LNCAP (cell line): ENCODE measurements around the gene ARL13B.

Experiments
- TF ChIP-seq, protein P1 (sequence below): fragments of 450-650 bp; IDR thresholded peaks from 2 replicates; pipeline ENCODE4 v1.5.1; 2017; ENCODE audit warnings: mild to moderate bottlenecking

ARL13B gene

DNA sequence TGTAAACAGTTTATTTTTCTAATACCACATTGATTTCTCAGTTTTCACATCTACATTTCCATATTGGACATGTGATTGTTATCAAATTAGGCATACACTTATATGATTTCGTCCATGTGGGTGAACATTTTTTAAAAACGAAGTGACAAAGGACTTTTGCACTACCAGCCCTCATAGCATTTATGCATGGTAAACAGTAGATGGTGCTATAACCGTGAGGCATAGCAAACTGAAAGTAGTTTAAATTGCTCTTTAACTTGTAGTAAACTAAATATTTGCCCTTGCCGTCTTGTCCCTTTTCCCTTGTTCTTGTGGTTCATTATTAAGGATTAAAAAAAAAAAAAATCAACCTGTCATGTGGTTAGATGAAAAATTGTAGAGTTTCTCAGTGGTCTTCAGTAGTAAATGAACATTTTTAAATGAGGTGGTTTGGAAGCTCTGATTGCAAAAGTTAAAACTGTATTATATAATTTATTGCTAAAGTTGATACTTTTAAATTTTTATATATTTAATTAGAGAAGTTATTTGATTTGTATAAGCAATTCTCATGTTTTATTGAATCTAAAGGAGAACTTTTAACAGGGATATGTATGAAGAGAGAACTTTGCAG is 24.5 kb downstream of the ARL13B start:
- TF ChIP-seq, protein P1, sequence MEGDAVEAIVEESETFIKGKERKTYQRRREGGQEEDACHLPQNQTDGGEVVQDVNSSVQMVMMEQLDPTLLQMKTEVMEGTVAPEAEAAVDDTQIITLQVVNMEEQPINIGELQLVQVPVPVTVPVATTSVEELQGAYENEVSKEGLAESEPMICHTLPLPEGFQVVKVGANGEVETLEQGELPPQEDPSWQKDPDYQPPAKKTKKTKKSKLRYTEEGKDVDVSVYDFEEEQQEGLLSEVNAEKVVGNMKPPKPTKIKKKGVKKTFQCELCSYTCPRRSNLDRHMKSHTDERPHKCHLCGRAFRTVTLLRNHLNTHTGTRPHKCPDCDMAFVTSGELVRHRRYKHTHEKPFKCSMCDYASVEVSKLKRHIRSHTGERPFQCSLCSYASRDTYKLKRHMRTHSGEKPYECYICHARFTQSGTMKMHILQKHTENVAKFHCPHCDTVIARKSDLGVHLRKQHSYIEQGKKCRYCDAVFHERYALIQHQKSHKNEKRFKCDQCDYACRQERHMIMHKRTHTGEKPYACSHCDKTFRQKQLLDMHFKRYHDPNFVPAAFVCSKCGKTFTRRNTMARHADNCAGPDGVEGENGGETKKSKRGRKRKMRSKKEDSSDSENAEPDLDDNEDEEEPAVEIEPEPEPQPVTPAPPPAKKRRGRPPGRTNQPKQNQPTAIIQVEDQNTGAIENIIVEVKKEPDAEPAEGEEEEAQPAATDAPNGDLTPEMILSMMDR = peak; percentile 89

DNA sequence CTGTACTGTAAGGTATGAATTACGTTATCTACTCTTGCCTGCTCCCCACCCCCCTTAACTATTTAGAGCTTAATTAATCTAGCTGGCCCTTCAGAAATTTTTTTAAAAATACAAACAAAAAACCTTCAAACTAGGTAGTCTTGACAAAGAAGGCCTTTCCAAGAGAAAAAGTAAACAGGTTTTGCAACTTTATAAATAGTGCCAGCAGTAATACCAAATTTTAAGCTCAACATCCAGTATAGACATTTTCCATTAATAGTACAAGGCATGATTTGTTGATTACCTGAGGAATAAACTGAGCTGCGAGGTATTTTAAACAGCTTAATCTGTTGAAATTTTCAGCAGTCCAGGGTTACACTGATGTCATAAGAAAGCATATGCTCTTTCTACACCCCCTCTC is 28.3 kb downstream of the ARL13B start:
- TF ChIP-seq, protein P1 = no peak

DNA sequence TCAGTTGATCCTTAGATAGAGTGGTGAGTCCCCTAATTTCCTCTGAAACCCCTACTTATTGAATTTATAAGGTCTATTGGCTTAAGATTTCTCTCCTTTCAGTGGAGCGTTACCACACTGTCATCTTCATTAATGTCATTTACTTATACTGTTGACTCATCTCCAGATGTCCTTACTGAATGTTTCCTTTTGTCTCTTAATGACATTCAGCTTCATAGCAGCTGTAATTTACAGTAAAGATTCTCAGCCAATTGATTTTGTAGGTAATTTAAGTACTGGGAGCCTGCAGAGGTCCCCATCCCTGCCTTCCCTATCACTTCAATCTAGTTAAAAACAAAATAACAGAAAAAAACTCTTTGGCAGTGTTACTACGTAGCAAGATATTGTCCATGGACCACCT is 29.7 kb downstream of the ARL13B start:
- TF ChIP-seq, protein P1 = no peak

DNA sequence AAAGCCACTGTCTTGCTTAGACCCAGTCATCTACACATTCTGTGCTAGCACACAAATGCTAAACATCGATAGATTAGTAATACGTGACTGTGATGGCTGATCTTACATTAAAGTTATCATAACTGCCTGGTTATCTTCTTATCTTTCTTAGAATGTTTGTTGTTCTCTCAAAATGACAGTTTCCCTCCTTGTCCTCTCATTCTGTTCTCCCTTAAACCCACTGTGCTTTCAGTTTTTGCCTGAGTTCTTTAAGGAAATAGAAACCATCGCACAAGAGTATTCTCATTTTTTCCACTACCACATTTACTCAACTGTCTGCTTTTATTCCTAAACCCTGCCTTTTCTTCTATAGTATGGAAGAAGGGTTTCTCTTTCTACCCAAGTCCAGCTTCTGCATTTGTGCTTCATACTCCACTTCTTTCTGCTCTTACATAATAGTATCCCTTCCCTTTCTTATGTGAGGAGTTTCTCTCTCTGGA is 31.3 kb downstream of the ARL13B start:
- TF ChIP-seq, protein P1 = no peak

DNA sequence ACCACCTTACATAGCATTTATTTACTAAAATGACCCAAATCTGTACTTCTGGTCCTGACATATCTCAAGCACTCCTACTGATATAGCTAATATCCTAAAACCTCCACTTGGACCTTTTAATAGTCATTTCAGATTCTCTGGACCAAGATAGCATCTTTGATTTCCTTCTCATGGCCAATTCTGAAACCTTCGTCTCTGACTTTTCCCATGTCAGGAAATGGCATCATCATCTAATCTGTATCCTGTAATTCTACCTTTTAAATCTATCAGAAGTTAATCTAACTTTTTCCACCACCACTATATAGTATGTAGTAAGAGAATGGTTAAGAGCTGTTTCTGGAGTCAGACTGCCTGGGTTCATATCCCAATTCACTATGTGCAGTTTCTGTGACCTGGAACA is 32.2 kb downstream of the ARL13B start:
- TF ChIP-seq, protein P1 = no peak

DNA sequence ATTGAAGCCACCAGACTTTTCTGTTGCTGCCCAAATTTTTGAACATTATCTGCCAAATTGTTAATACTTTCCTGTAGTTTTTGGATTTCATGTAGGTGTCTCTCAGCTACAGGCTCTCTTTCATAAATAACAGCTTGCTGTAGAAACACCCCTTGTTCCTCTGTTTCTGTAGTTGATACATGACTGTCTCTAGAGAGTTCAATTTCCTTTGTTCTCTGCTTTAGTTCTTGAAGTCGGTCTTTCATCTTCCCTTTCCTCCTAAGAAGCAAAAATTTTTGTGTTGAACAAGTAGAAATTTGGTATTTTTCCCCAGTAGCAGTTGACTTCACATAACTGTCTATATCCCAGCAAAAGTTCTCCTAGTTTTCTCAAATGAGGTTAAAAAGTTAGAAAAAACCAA is 35.1 kb downstream of the ARL13B start:
- TF ChIP-seq, protein P1 = no peak

DNA sequence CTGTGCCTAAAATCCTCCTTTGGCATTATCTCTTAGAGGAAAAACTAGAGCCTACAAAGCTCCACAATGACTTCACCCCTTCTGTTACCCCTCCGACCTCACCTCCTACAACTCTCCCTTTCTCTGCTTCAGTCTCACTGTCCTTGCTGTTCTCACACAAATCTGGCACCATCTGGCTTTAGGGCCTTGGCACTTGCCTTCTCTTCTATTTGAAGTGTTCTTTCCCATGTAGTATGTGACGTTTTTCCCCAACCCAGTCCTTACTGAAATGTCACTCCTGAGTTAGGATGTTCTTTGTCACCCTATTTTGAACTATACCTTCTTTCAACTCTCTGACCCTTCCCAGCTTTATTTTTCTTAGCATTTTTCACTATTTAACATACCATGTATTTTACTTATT is 39.7 kb downstream of the ARL13B start:
- TF ChIP-seq, protein P1 = no peak

DNA sequence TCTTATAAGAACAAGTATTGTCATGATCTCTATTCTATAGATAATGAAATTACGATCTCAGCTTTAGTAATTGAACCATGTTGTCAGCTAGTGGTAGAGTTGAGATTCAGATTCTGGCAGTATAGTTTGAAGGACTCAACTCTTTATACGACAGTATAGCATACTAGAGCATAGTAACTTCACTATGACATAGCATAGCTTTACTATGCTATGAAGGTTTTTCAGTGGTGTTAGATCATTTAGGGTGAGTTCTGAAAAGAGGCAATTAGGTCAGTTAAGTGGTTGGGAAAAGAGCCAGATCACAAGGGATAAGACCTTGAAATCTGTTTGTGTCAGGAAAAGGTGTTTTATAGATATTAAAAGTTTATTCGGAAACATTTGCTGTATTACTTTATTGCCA is 40.3 kb downstream of the ARL13B start:
- TF ChIP-seq, protein P1 = no peak
